HG02571 (cell line): Measurements from ENCODE around the gene RCC1.
"Not testable (repeated sequence)": the region's sequence is repeated elsewhere in the genome, so short reads cannot be mapped to it uniquely, and the experiment has no call there.

Experiments
- ATAC-seq: cut with Tn5 transposase; IDR thresholded peaks from one replicate; pipeline ENCODE4 v1.9.1; 2021; ENCODE audit warnings: mild to moderate bottlenecking, moderate library complexity; ENCODE audit not compliant: unreplicated experiment

Gene RCC1

GRCh38 chr1:28540651-28541050 is 34.8 kb downstream of the RCC1 start:
- no peak for ATAC-seq

DNA sequence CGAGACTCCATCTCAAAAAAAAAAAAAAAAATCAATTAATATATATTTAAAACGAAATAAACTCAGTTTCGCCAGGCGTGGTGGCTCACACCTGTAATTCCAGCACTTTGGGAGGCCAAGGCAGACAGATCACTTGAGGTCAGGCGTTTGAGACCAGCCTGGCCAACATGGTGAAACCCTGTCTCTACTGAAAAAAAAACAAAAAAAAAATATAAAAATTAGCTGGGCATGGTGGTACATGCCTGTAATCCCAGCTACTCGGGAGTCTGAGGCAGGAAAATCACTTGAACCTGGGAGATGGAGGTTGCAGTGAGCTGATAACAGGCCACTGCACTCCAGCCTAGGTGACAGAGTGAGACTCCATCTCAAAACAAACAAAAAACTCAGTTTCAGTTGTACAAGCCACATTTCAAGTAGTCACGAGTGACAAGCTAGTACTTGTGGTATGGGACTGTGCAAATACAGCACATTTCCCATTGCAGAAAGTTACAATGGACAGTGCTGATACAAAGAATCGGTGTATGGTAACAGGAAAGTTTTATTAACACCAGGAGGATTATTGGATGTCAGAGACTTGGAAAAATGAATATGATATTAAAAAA is 35.7 kb downstream of the RCC1 start:
- not testable (repeated sequence) for ATAC-seq

DNA sequence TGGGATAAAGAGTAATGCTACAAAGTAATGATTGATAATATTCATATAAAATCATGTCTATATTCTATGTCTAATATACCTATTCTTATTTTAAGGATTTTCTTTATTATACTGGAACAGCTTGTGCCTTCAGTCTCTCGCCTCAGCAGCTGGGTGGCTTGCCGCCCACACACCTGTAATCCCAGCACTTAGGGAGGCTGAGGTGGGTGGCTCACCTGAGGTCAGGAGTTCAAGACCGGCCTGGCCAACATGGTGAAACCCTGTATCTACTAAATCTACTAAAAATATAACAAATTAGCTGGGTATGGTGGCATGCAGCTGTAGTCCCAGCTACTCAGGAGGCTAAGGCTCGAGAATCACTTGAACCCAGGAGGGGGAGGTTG is 39.4 kb downstream of the RCC1 start:
- ATAC-seq, result no peak

DNA sequence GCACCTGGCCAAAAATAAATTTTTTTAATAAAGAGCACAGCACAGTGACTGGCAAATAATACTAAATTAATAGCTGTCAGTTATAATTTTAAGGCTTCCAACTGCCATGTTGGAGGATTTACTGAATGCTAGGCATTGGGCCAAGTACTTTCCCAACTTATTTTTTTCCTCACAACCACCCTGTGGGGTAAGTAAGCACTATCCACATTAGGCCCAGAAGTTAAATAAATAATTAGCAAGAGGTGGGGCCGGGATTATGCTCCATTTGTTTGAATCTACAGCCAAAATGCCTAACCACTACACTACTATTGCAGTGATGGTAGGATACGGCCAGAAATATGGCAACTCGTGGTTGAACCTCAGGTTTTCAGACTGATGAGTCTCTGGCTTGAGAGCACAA is 42.5 kb downstream of the RCC1 start:
- no peak for ATAC-seq

GRCh38 chr1:28551381-28551780 is 45.5 kb downstream of the RCC1 start:
- no peak for ATAC-seq

DNA sequence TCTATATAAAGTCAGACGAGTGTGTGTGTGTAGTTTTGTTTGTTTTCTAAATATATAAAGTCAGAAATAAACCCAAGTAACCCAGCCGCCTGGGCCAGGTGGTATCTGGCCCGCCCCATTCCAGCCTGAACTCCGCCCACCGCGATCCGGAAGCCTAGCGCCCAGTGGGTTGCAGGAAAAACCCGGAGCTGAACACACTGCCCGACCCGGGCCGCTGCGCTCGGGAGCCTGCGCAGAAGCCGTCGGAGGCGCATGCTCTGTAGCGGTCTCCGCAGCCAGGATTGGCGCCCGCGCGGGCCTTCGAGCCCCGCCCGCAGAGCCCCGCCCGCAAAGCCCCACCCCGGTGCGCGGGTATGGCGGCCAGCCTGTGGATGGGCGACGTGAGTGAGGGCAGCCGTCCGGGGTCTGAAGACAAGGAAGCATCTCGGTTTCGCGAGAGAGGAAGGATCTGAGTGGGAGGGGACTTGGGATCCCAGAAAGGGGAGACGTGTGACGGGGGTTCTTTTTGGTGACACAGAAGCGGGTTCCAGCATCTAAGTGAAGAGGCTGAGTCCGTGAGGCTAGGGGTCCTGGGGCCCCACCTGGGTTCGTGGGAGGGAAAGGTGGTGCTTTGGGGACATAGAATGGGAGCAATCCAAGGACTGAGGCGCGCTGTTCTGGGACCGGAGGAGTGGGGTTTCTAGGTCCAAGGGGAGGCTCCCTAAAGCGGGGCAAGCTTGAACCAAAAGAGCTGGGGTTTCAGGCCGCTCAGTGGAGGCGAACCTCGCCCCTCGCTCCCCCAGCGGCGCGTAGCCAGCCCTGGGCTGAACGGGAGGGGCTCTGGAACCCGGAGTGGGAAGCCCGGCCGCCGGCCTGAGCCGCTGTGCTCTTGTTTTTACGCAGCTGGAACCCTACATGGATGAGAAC is 47.2 kb downstream of the RCC1 start, which contains the start of gene TRNAU1AP:
TSS of gene TRNAU1AP (plus strand) at position 328 of the 906 bp plus-strand sequence. CDS start at position 354, 26 bp downstream.
- ATAC-seq, result peak; percentile 88

GRCh38 chr1:28560886-28561285 is 55.0 kb downstream of the RCC1 start:
- ATAC-seq, result no peak

- ATAC-seq, result no peak
These were observed 58.5 kb downstream of the RCC1 start for GRCh38 chr1:28564310-28564709.

DNA sequence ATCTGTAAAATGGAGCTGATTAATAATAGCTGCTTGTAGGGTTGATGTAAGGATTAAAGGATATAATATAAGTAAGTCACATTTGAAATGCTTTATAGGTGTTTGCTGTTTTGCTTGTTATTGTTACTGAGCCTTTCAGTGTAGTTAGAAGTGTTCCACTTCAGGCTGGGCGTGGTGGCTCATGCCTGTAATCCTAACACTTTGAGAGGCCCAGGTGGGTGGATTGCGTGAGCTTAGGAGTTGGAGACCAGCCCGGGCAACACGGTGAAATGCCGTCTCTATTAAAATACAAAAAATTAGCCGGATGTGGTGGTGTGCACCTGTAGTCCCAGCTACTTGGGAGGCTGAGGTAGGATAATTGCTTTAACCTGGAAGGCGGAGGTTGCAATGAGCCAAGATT is 59.2 kb downstream of the RCC1 start:
- ATAC-seq, result no peak

- no peak for ATAC-seq
These were observed 59.9 kb downstream of the RCC1 start for GRCh38 chr1:28565726-28566125.

DNA sequence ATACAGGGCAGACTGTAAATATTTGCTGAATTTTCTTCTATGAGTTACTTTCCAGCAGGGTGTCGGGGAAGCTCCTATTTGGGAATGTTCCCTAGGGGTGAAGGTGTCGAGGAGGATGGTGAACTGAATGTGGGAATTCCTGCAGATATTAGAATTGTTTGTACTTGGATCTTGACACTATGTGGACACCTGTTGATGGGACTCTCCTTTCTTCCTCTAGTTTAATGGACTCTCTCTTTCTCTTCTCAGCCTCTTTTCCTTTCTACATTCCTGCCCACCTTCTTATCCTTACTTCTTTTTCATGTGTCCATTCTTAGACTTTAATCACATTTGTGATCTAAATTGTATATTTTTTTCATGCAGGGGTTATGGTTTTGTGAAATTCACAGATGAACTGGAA is 61.1 kb downstream of the RCC1 start:
- ATAC-seq, result no peak

GRCh38 chr1:28571911-28572310 is 66.1 kb downstream of the RCC1 start:
- ATAC-seq, result no peak

DNA sequence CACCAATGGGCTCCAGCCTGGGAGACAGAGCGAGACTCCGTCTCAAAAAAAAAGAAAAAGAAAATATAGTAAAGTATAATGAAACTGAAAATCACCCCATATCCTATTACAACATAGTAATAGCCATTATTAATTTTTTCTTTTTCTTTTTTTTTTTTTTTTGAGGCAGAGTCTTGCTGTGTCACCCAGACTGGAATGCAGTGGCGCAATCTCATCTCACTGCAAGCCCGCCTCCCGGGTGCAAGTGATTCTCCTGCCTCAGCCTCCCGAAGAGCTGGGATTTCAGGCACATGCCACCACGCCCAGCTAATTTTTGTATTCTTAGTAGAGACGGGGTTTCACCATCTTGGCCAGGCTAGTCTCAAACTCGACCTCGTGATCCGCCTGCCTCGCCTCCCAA is 67.0 kb downstream of the RCC1 start:
- not testable (repeated sequence) for ATAC-seq

DNA sequence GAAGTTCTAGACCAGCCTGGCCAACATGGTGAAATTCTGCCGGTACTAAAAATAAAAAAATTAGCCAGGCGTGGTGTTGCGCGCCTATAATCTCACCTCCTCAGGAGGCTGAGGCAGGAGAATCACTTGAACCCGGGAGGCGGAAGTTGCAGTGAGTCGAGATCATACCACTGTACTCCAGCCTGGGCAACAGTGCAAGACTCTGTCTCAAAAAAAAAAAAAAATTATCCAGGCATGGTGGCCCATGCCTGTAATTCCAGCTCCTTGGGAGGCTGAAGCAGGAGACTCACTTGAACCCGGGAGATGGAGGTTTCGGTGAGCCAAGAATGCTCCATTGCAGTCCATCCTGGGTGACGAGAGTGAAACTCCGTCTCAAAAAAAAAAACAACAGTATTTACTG is 67.7 kb downstream of the RCC1 start:
- no peak for ATAC-seq

- ATAC-seq, result no peak
These were observed 71.3 kb downstream of the RCC1 start for GRCh38 chr1:28577052-28577678.

DNA sequence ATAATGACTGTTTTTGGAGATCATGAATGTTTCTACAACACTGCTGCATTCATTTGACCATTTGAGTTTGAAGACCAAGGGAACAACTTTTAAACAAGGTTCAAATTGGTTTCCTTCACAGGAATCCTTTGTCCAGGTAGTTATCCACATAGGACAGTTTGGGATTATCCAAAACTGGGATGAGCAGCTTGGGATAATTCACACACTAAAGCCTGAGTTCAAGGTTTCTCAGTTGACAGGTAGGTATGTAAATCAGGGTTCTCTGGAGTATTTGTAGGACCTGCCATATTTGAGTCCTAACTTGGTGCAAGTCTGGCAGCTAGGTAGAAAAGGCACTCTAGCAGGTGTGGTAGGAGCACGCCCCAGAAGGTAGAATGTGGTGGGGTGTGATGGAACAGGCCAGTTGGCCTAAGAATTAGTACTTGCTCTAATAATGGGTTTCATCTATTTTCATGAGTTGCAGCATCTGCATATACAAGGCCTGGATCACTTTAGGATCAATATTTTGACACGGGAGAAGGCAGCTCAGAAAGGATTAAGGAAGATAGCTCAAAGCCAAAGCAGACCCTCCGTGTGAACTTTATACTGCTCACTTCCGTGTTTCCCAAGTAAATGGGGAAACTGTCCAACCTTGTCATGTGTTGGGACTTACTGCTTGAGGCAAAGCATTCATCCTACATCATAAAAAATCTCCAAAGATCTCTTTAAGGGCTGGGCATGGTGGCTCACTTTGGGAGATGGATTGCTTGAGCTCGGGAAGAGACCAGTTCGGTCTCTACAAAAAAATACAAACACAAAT is 72.1 kb downstream of the RCC1 start:
- ATAC-seq, result no peak

DNA sequence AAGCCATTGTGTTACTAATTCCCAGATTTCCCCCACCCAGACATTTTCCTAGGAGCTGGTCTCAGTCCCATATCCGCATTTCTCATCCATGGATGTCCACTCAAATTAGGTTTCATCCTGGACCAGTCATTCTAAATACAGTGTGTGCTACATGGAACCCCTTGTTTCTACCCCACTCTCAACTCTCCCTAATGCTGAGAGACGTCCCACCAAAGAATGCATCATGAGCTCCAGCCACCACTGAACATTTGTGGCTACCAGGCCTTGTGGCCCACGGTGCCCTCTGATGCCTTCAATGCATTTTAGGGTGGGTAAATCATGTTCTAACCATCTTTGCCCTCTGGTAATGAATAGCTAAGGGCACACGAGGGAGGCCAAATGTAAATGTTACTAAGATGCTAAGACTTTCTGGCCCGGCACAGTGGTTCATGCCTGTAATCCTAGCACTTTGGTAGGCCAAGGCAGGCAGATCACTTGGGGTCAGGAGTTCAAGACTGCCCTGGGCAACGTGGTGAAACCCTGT is 72.9 kb downstream of the RCC1 start:
- no peak for ATAC-seq

DNA sequence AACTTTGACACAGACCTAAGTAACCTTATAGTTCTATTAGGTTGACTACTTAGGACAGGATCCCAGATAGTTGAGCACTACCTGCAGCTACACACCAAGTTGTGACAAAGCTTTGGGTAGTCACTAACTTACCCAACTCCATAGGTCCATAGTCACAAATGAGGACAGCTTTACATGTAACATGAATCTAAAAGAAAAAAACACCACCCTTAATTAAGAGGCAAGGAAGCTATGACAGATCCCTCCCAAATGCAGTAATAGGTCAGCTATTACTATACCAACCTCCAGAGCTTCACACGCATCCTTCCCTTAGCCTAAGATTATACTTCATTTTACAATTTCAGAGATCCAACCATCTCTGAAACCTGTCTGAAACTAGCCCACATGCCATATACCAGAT is 73.6 kb downstream of the RCC1 start:
- no peak for ATAC-seq

DNA sequence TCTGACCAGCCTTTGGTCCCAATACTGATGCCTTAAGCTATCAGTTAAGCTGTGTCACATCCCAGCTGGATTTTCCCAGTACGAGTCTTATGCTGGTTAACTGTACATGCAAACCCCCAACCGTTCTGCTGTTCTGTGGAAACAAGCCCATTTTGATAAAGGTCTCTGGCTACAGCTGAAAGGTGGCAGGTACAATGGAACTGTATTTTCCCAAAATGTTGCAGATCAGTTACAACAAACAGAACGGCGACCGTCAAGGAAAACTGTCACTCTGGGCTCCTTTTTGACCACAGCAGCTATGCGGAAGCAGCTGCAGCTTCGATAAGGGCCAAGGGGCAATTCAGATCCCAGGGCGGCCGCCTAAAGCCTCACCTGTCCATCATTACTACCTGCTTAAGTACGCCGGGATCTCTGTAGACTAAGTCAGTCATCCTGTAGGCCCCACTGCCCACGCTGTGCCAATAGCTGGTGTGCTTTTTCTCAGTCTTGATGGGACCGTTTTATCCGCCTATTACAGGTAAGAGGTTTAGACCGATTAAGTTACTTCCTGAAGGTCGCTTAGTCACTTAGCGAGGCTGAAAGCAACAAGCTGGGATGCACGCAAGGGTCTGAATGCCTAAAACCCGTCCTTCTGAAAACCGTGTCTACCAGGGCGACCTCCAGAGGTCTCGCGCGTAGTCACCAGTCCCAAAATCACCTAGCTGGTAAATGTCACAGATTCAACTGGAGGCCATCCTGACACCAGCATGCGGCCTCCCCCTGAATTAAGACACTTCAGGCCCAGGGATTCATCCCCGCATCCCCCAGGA is 75.1 kb downstream of the RCC1 start:
- peak; percentile 20 for ATAC-seq
